Ovary (tissue), 9 donors: Measurements from ENCODE around the gene TOB1. TPM values are rescaled to one million over a fixed set of nuclear protein-coding genes. Genes with fewer than 3 reads are reported as not detected.
"Not testable (repeated sequence)": the region's sequence is repeated elsewhere in the genome, so short reads cannot be mapped to it uniquely, and the experiment has no call there.

Source experiments
- DNase-seq, 5 donors: peaks; one replicate each; pipeline ENCODE4 v3.0.0-alpha.2; 2019 to 2020
- H3K27ac ChIP-seq, 2 donors: fragments of 200-600 bp; one replicate each; pipeline versions ENCODE4 v1.5.1 to v1.8.0; 2019 to 2022
- H3K27me3 ChIP-seq: fragments of 200-600 bp; one replicate; pipeline ENCODE4 v1.8.0; 2022
- H3K36me3 ChIP-seq: fragments of 200-600 bp; sonication (generic); one replicate; pipeline ENCODE4 v1.5.1; 2019
- H3K4me1 ChIP-seq: one replicate; pipeline ENCODE4 v1.8.1; 2013; ENCODE audit warnings: mild to moderate bottlenecking, moderate library complexity; ENCODE audit not compliant: insufficient read depth
- H3K4me3 ChIP-seq: fragments of 200-600 bp; sonication (generic); one replicate; pipeline ENCODE4 v1.5.1; 2017
- H3K9me3 ChIP-seq, 2 donors: fragments of 200-600 bp in 1 of 2; sonication (generic) in 1 of 2; one replicate each; pipeline versions ENCODE4 v1.5.1 to v1.8.1; 2013 to 2019; ENCODE audit warnings: mild to moderate bottlenecking in 1 of 2, moderate library complexity in 1 of 2
- CTCF ChIP-seq, 3 donors: fragments of 450-650 bp in 2 of 3; fragments of 200-600 bp in 1 of 3; IDR thresholded peaks; one replicate each; pipeline versions ENCODE4 v1.5.1 to v1.8.0; 2016 to 2022; ENCODE audit warnings: antibody characterized with exemption in 3 of 3, mild to moderate bottlenecking in 1 of 3
- EP300 ChIP-seq: sonication (generic); formaldehyde crosslinking; IDR thresholded peaks from one replicate; pipeline ENCODE4 v1.6.1; 2017; ENCODE audit warnings: antibody characterized with exemption
- POLR2A ChIP-seq: fragments of 450-650 bp; IDR thresholded peaks from one replicate; pipeline ENCODE4 v1.6.1; 2017; ENCODE audit warnings: antibody characterized with exemption, mild to moderate bottlenecking, moderate library complexity
- WGBS, 3 donors: extraction: QIAGEN DNeasy Blood & Tissue Kit in 1 of 3; methylation state at CpG; one replicate each; pipeline versions ENCODE4 v1.1.5 to v1.1.7; 2013 to 2017; 5-methylcytosine and 5-hydroxymethylcytosine counted together
- intact Hi-C, 4 donors: fragments of 100-400 bp; cut with DNase I; formaldehyde crosslinking; loops; one replicate each; pipeline versions ENCODE4 v1.11.0 to v1.15.1; 2022 to 2023
- polyA plus RNA-seq, 2 donors: library from polyadenylated mRNA; stranded (reverse); fragments of 200-250 nt in 1 of 2; fragments of 350-450 nt in 1 of 2; fragmentation: Illumina TruSeq in 1 of 2; extraction: RNeasy Lipid Tissue Mini Kit (QIAGEN cat#74804) in 1 of 2; gene quantifications; one replicate each; pipeline ENCODE4 v1.2.3, GENCODE V29; 2013 to 2014
- total RNA-seq, 7 donors: library from RNA; depleted of rRNA in 2 of 7; stranded (reverse); fragments of >200 nt in 2 of 7; fragmentation: NEBNext Ultra II Directional in 3 of 7; extraction: Animal tissue kit (Norgen Biotek cat#: 25700) in 3 of 7; gene quantifications; one replicate each; pipeline versions ENCODE4 v1.1.0 to v1.2.4, GENCODE V29; 2016 to 2023
- donor health status: DM: no; HTN: no; CAD: no; lungs with moderate emphysema.
- donor health status: DM: no; HTN: no; CAD: no.
- donor health status: Bipolar disorder and iron deficiency.
- donor health status: DM: yes; HTN: yes; CAD: no.
- donor health status: DM: no; HTN: no; CAD: no.
- donor health status: DM: yes; HTN: yes; CAD: no.

Gene TOB1
- total and polyA plus RNA-seq, 9 donors, result 19.6 to 150 (median 72.1) TPM

DNA sequence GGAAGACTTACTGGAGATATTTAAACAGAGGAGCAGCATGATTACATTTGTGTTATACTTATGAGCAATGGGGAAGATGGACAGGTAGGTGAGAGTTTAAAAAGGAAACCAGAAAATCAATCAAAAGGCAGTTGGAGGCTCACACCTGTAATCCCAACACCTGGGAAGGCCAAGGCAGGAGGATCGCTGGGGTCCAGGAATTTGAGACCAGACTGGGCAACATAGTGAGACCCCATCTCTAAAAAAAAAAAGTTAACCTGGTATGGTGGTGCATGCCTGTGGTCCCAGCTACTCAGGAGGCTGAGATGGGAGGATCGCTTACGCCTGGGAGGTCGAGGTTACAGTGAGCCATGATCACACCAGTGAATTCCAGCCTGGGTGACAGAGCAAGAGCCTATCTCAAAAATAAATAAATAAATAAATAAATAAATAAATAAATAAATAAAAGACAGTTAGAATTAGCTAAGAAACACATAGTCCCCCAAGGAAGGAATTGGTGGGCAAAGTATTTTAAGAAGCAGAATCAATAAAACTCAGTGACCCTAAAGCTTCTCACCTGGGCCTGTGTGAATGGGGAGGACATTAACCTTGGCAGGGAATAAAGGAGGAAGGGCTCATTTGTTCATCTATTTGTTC is 32.3 kb upstream of the TOB1 start:
- TF ChIP-seq EP300 (no peak), POLR2A (no peak), CTCF (IDR thresholded peaks at IDR 0.05) (no peak)
- no peak for DNase-seq
- Histone ChIP-seq H3K4me3 (no peak overlapping the region), H3K9me3 (no peaks in the 10 kb centered on the region), H3K4me1 (no peaks in the 10 kb centered on the region), H3K27me3 (no peaks in the 10 kb centered on the region), H3K27ac (no peak overlapping the region), H3K36me3 (no peaks in the 10 kb centered on the region)
- 96 to 97% (median 96%) methylated on average over 4 of the region's 4 CpGs for WGBS, 3 donors
- intact Hi-C loops, result no loop called here

DNA sequence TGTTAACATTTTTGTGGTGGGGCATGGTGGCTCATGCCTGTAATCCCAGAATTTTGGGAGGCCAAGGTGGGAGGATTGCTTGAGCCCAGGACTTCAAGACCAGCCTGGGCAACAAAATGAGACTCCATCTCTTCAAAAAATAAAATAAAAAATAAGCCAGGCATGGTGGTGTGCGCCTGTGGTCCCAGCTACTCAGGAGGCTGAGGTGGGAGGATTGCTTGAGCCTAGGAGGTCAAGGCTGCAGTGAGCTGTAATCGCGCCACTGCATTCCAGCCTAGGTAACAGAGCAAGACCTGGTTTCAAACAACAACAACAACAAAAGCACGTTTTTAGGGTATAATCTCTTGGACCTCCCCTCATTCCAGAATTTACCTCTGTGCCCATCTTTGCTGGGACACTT is 28.4 kb upstream of the TOB1 start:
- WGBS, 3 donors, result 70 to 87% (median 75%) methylated on average over 4 of the region's 4 CpGs
- H3K36me3 ChIP-seq, intact Hi-C loops, H3K9me3 ChIP-seq, H3K27ac ChIP-seq, H3K27me3 ChIP-seq, H3K4me3 ChIP-seq, DNase-seq, H3K4me1 ChIP-seq: not testable (repeated sequence)

- no peaks in the 10 kb centered on the region for H3K4me1 ChIP-seq
- no peaks in the 10 kb centered on the region for H3K27me3 ChIP-seq
- DNase-seq, result no peak
- intact Hi-C loops, result no loop called here
- TF ChIP-seq CTCF (IDR thresholded peaks at IDR 0.05) (no peak), EP300 (no peak), POLR2A (no peak)
- no peak overlapping the region for H3K27ac ChIP-seq
- H3K9me3 ChIP-seq, result no peaks in the 10 kb centered on the region
- no peaks in the 10 kb centered on the region for H3K36me3 ChIP-seq
- H3K4me3 ChIP-seq, result no peak overlapping the region
- 80 to 86% (median 86%) methylated on average over 28 of the region's 28 CpGs for WGBS, 3 donors
Observed at GRCh38 chr17:50893183-50893993, 27.2 kb upstream of the TOB1 start.

- Histone ChIP-seq H3K4me1 (no peaks in the 10 kb centered on the region), H3K27ac (no peak overlapping the region), H3K27me3 (no peaks in the 10 kb centered on the region), H3K4me3 (no peak overlapping the region), H3K9me3 (no peaks in the 10 kb centered on the region), H3K36me3 (no peaks in the 10 kb centered on the region)
- no peak for DNase-seq
- WGBS, 3 donors, result 73 to 87% (median 76%) methylated on average over 10 of the region's 10 CpGs
- intact Hi-C loops, result no loop called here
- TF ChIP-seq POLR2A (no peak), EP300 (no peak), CTCF (IDR thresholded peaks at IDR 0.05) (no peak)
Observed at GRCh38 chr17:50892101-50892776, 26.1 kb upstream of the TOB1 start.
